K562 (cell line): Measurements from ENCODE around the gene LRP1-AS. TPM values are rescaled to one million over a fixed set of nuclear protein-coding genes. Genes with fewer than 3 reads are reported as not detected.

ENCODE experiments used
- ATAC-seq: fragments of 200-7000 bp; cut with Tn5 transposase; 3 replicates; pipeline ENCODE4 v1.9.1; 2020; ENCODE audit warnings: moderate library complexity
- BruUV-seq: library from RNA; stranded (reverse); fragments of 400-500 nt; replicated peaks from 2 replicates; lab custom pipeline; 2021; lab: Mats Ljungman, UMichigan
- CTCF ChIA-PET: fragments of 300-600 bp; formaldehyde crosslinking; extraction: SDS; loops from one replicate; lab custom pipeline; 2021; ENCODE audit warnings: low intra/inter-chr PET ratio; lab: Yijun Ruan, JAX
- POLR2A ChIA-PET: fragments of 300-600, 350-650 bp; sonication (Branson Sonifier 250); formaldehyde crosslinking; extraction: SDS; loops from one replicate; lab custom pipeline; 2021; ENCODE audit warnings: antibody characterized with exemption, inconsistent platforms; lab: Yijun Ruan, JAX
- DNase-seq, 4 experiments: peaks; one replicate each; pipeline versions ENCODE4 v3.0.0 to v3.0.0-alpha.2; 2011 to 2018; ENCODE audit warnings: low spot score in 3 of 4, mixed read lengths in 3 of 4; ENCODE audit errors: extremely low read depth in 1 of 4
- FAIRE-seq: peaks from 2 replicates; lab custom pipeline; 2011; peaks lifted over from hg19 to GRCh38; lab: Jason Lieb, UNC
- H2AFZ ChIP-seq: 2 replicates; pipeline ENCODE4 v1.6.0; 2011; ENCODE audit warnings: low read depth, low read length, control low read depth, inconsistent platforms
- H3K27ac ChIP-seq: fragments of 200-600 bp; 3 replicates; pipeline ENCODE4 v1.8.0; 2011; ENCODE audit warnings: low read depth, mild to moderate bottlenecking, control low read depth, inconsistent platforms, low read length, moderate library complexity, mixed read lengths; ENCODE audit errors: extremely low read depth
- H3K27me3 ChIP-seq, 2 experiments: fragments of 300-600 bp in 1 of 2; 2 replicates in 1 of 2; 3 replicates in 1 of 2; pipeline versions ENCODE4 v1.6.0 to v1.8.0; 2011; ENCODE audit warnings: inconsistent platforms in 2 of 2, low read length in 2 of 2, mild to moderate bottlenecking in 1 of 2, mixed read lengths in 1 of 2, moderate library complexity in 1 of 2; ENCODE audit not compliant: control insufficient read depth in 2 of 2, insufficient read depth in 2 of 2
- H3K36me3 ChIP-seq: fragments of 300-600 bp; 3 replicates; pipeline ENCODE4 v1.8.0; 2011; ENCODE audit warnings: mild to moderate bottlenecking, low read length, inconsistent platforms; ENCODE audit not compliant: control insufficient read depth, insufficient read depth
- H3K4me1 ChIP-seq, 2 experiments: fragments of 200-600 bp in 1 of 2; replicated peaks in 1 of 2; 2 replicates in 1 of 2; 3 replicates in 1 of 2; pipeline versions ENCODE4 v1.5.1 to v1.8.0; 2011; ENCODE audit warnings: inconsistent platforms in 2 of 2, low read length in 2 of 2, mild to moderate bottlenecking in 1 of 2, mixed read lengths in 1 of 2, moderate library complexity in 1 of 2; ENCODE audit not compliant: control insufficient read depth in 2 of 2, insufficient read depth in 2 of 2
- H3K4me2 ChIP-seq: 2 replicates; pipeline ENCODE4 v1.6.1; 2011; ENCODE audit warnings: low read length, control low read depth, inconsistent platforms, mixed read lengths; ENCODE audit not compliant: insufficient read depth
- H3K4me3 ChIP-seq: fragments of 200-600 bp; sonication (generic), shearing (Covaris generic); 2 replicates; pipeline ENCODE4 v1.5.1; 2016; ENCODE audit warnings: control low read depth, inconsistent platforms
- H3K79me2 ChIP-seq: fragments of 200-600 bp; 3 replicates; pipeline ENCODE4 v1.8.0; 2011; ENCODE audit warnings: low read length, inconsistent platforms; ENCODE audit not compliant: control insufficient read depth, insufficient read depth
- H3K9ac ChIP-seq, 2 experiments: 2 replicates each; pipeline versions ENCODE4 v1.6.0 to v1.6.1; 2011; ENCODE audit warnings: low read depth in 2 of 2, low read length in 2 of 2, control low read depth in 1 of 2, inconsistent platforms in 1 of 2, mild to moderate bottlenecking in 1 of 2, mixed read lengths in 1 of 2; ENCODE audit not compliant: insufficient read depth in 1 of 2
- H3K9me1 ChIP-seq: one replicate; pipeline ENCODE4 v1.6.0; 2011; ENCODE audit warnings: inconsistent platforms, mild to moderate bottlenecking, low read length, moderate library complexity; ENCODE audit not compliant: control insufficient read depth, insufficient read depth
- H3K9me3 ChIP-seq: replicated peaks from 2 replicates; pipeline ENCODE4 v1.5.1; 2011; ENCODE audit warnings: low read depth, low read length, inconsistent platforms; ENCODE audit not compliant: control insufficient read depth, insufficient read depth
- H4K20me1 ChIP-seq: replicated peaks from 2 replicates; pipeline ENCODE4 v1.6.1; 2011; ENCODE audit warnings: low read length, inconsistent platforms, mixed read lengths; ENCODE audit not compliant: control insufficient read depth, insufficient read depth
- DMBX1 ChIP-seq: fragments of 250-450 bp; sonication (Bioruptor Pico); IDR thresholded peaks from 2 replicates; pipeline ENCODE4 v1.8.0; 2022; ENCODE audit warnings: inconsistent platforms, mild to moderate bottlenecking, moderate library complexity, borderline replicate concordance
- FOXA3 ChIP-seq, 2 experiments: fragments of 450-650 bp in 1 of 2; sonication (generic) in 1 of 2; formaldehyde crosslinking; IDR thresholded peaks in 1 of 2; conservative IDR thresholded peaks in 1 of 2; 2 replicates each; pipeline versions ENCODE4 v1.4.0 to v1.8.0; 2020 to 2022; ENCODE audit warnings: mild to moderate bottlenecking in 2 of 2, missing genetic modification reagents in 1 of 2
- KAT8 ChIP-seq: fragments of 450-650 bp; IDR thresholded peaks from 2 replicates; pipeline ENCODE4 v1.6.1; 2016; ENCODE audit warnings: low read depth, mild to moderate bottlenecking
- MEIS2 ChIP-seq: fragments of 450-650 bp; IDR thresholded peaks from 2 replicates; pipeline ENCODE4 v1.6.1; 2014; ENCODE audit warnings: mild to moderate bottlenecking; ENCODE audit not compliant: partially characterized antibody
- MLX ChIP-seq, 2 experiments: fragments of 450-650 bp in 1 of 2; sonication (generic) in 1 of 2; formaldehyde crosslinking; conservative IDR thresholded peaks; 2 replicates each; pipeline versions ENCODE4 v1.4.0 to v1.8.1; 2020 to 2022; ENCODE audit warnings: mild to moderate bottlenecking in 1 of 2, missing genetic modification reagents in 1 of 2
- TAF15 ChIP-seq: fragments of 200-400 bp; formaldehyde crosslinking; IDR thresholded peaks from 2 replicates; pipeline ENCODE4 v1.6.1; 2017; ENCODE audit warnings: mild to moderate bottlenecking, low read depth, low read length, moderate library complexity
- TCF7 ChIP-seq: sonication (generic); IDR thresholded peaks from 2 replicates; pipeline ENCODE4 v1.6.1; 2016; ENCODE audit warnings: antibody characterized with exemption, borderline replicate concordance
- ZNF165 ChIP-seq: fragments of 250-450 bp; sonication (Bioruptor Pico); IDR thresholded peaks from 2 replicates; pipeline ENCODE4 v1.4.0; 2020; ENCODE audit warnings: borderline replicate concordance
- ZNF696 ChIP-seq: fragments of 250-450 bp; sonication (Bioruptor Pico); conservative IDR thresholded peaks from 2 replicates; pipeline ENCODE4 v1.4.0; 2020; ENCODE audit warnings: mild to moderate bottlenecking, moderate library complexity
- WGBS: fragments of 100-300 bp; shearing (Covaris generic); methylation state at CpG from one replicate; pipeline ENCODE4 v1.1.6; 2016; ENCODE audit warnings: low coverage, mixed read lengths; ENCODE audit not compliant: insufficient coverage; ENCODE audit errors: missing lambda C conversion rate; 5-methylcytosine and 5-hydroxymethylcytosine counted together
- in situ Hi-C: fragments of 300-500 bp; cut with MboI; formaldehyde crosslinking; loops from 4 replicates; pipeline ENCODE4 v1.15.0; 2018; ENCODE audit warnings: inconsistent platforms, mixed read lengths
- intact Hi-C: fragments of 100-400 bp; cut with micrococcal nuclease; formaldehyde crosslinking; loops from 2 replicates; pipeline ENCODE4 v1.14.2; 2022
- polyA plus RNA-seq, 8 experiments: library from polyadenylated mRNA; depleted of rRNA in 4 of 8; stranded (reverse) in 5 of 8; unstranded in 3 of 8; fragments of >200 nt; fragmentation: Nextera tagmentation in 2 of 8; fragmentation: Illumina TruSeq in 1 of 8; extraction: Ambion mirVana in 2 of 8; extraction: Trizol in 1 of 8; gene quantifications; 2 replicates each; pipeline versions ENCODE4 v1.2.1 to v1.2.3, GENCODE V29; 2011 to 2014; ENCODE audit warnings: inconsistent platforms in 1 of 8, missing spikeins in 1 of 8
- total RNA-seq, 7 experiments: library from RNA; depleted of rRNA in 6 of 7; stranded (reverse); fragments of >200 nt in 6 of 7; fragmentation: Illumina TruSeq in 2 of 7; extraction: Trizol in 2 of 7; gene quantifications; 2 replicates each; pipeline versions ENCODE4 v1.2.1 to v1.2.3, GENCODE V29; 2011 to 2021; ENCODE audit warnings: low replicate concordance in 1 of 7
- TF ChIP-seq, protein P1 (sequence below), 3 experiments: IDR thresholded peaks in 2 of 3; conservative IDR thresholded peaks in 1 of 3; 2 replicates each; pipeline ENCODE4 v1.5.1; 2011 to 2012; ENCODE audit warnings: low read length in 3 of 3, mild to moderate bottlenecking in 3 of 3, control low read depth in 2 of 3, improper control_type of control experiment in 1 of 3, inconsistent platforms in 1 of 3, low read depth in 1 of 3, mixed read lengths in 1 of 3, moderate library complexity in 1 of 3; ENCODE audit not compliant: insufficient read depth in 2 of 3
- TF ChIP-seq, protein P2 (sequence below): sonication (generic); formaldehyde crosslinking; IDR thresholded peaks from 2 replicates; pipeline ENCODE4 v1.5.0; 2020; ENCODE audit warnings: missing genetic modification reagents

LRP1-AS gene
- total and polyA plus RNA-seq, 9 of the 15 experiments (the other 6 are each of a cell fraction or from before 2014, with no cell fraction given): not detected

DNA sequence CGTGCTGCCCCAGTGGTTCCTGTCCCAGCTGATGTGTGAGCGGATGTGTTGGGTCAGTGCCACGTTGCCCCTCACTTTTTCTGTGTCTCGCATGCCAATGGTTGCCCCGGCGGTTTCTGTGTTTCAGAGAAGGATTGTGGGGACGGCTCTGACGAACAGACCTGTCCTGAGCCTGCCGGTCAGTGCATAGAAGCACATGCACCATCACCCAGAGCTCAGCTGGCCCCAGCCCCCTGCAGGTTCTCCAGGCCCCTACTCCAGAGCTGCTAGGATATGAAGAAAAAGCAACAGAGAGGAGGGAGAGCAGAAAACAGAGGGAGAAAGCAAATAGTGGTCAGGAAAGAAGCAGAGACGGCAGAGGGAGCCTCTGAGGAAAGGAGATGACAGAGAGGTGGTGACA is 20.6 kb upstream of the LRP1-AS start (continued):
- TF ChIP-seq, protein P1, sequence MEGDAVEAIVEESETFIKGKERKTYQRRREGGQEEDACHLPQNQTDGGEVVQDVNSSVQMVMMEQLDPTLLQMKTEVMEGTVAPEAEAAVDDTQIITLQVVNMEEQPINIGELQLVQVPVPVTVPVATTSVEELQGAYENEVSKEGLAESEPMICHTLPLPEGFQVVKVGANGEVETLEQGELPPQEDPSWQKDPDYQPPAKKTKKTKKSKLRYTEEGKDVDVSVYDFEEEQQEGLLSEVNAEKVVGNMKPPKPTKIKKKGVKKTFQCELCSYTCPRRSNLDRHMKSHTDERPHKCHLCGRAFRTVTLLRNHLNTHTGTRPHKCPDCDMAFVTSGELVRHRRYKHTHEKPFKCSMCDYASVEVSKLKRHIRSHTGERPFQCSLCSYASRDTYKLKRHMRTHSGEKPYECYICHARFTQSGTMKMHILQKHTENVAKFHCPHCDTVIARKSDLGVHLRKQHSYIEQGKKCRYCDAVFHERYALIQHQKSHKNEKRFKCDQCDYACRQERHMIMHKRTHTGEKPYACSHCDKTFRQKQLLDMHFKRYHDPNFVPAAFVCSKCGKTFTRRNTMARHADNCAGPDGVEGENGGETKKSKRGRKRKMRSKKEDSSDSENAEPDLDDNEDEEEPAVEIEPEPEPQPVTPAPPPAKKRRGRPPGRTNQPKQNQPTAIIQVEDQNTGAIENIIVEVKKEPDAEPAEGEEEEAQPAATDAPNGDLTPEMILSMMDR (IDR thresholded peaks at IDR 0.05 in 2 of 3, conservative IDR thresholded peaks at IDR 0.05 in 1 of 3; ENCODE audit: insufficient read depth in 2 of 3, low read depth in 1 of 3, low read length in 3 of 3): peak; percentile 10 to 39 (median 18); a peak in 2 of 6 replicates
- TF ChIP-seq TAF15 (no peak), DMBX1 (CRISPR knock-in tag) (no peak)

GRCh38 chr12:57166971-57167371 is 19.6 kb upstream of the LRP1-AS start:
- in situ Hi-C loops (no loop called here), intact Hi-C loops (no loop called here)
- Histone ChIP-seq H3K9me1 (no peaks in the 10 kb centered on the region), H3K4me1 (peaks cover 0 to 22% of the 10 kb centered on the region in 2 experiments; a peak in 2 of 5 replicates), H4K20me1 (peaks cover 7% of the 10 kb centered on the region; the same call in 1 of the 2 replicates), H3K79me2 (no peaks in the 10 kb centered on the region), H3K9me3 (no peaks in the 10 kb centered on the region), H3K27me3 (peaks cover 13 to 55% of the 10 kb centered on the region in 2 experiments; a peak in 4 of 5 replicates), H3K4me2 (no peak overlapping the region), H3K4me3 (no peak overlapping the region), H3K36me3 (no peaks in the 10 kb centered on the region), H3K9ac (peak overlapping the region in 1 of 2 experiments; percentile 59; a peak in 1 of 4 replicates), H3K27ac (no peak overlapping the region), H2AFZ (no peak overlapping the region)
- DNase-seq: peak; percentile 45 to 57 (median 48)
- ATAC-seq: peak; percentile 69
- 6% methylated on average over 10 of the region's 10 CpGs for WGBS
- no TSS peak for BruUV-seq
- FAIRE-seq: peak; percentile 48
- ChIA-PET CTCF (no interaction called here), POLR2A (interaction anchor here (0.6 kb wide), 1 partner anchor 45 kb away, joined by 3 read pairs; no protein-coding TSS in a partner anchor)
- TF ChIP-seq FOXA3 (CRISPR knock-in tag; conservative IDR thresholded peaks at IDR 0.05 in 1 of 2, IDR thresholded peaks at IDR 0.05 in 1 of 2) (no peak), ZNF165 (no peak), MLX (CRISPR knock-in tag; conservative IDR thresholded peaks at IDR 0.05) (no peak), TCF7 (no peak), KAT8 (no peak), MEIS2 (peak; percentile 25), ZNF696 (CRISPR knock-in tag) (no peak)
- TF ChIP-seq, protein P2, sequence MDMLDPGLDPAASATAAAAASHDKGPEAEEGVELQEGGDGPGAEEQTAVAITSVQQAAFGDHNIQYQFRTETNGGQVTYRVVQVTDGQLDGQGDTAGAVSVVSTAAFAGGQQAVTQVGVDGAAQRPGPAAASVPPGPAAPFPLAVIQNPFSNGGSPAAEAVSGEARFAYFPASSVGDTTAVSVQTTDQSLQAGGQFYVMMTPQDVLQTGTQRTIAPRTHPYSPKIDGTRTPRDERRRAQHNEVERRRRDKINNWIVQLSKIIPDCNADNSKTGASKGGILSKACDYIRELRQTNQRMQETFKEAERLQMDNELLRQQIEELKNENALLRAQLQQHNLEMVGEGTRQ (CRISPR knock-in tag): no peak
